ENCODE results near the gene GSTT2.

GRCh38 chr22:24023204-24023789, 43.4 kb downstream of the GSTT2 start:
- TF ChIP-seq CTCF (conservative IDR thresholded peaks at IDR 0.05; ENCODE audit: low read depth, low read length) (no peak), EZH2 (IDR thresholded peaks at IDR 0.05; ENCODE audit: borderline replicate concordance, low read depth, low read length, poor library complexity, severe bottlenecking) (no peak)
